ENCODE data around the gene AHCTF1. TPM values are rescaled to one million over a fixed set of nuclear protein-coding genes. Genes with fewer than 3 reads are reported as not detected.

The AHCTF1 gene
- total RNA-seq (ENCODE audit: unreplicated experiment): 20.2 TPM
- long read RNA-seq: 0 reads

GRCh38 chr1:246931549-246932365 is at the start of gene AHCTF1:
AHCTF1 (minus strand) TSS chr1:246931948; CDS start chr1:246918370, 13,578 bp downstream.
- peak; percentile 96 for DNase-seq (ENCODE audit: low spot score)
- Mint-ChIP-seq H3K4me1 (ENCODE audit: unreplicated experiment) (peaks cover 13% of the 10 kb centered on the region), H3K27ac (ENCODE audit: unreplicated experiment) (peak within 1 kb of the TSS; percentile 88), H3K4me3 (ENCODE audit: unreplicated experiment) (peak within 1 kb of the TSS; percentile 98), H3K36me3 (ENCODE audit: low read depth, unreplicated experiment) (peaks cover 8% of the 10 kb centered on the region), H3K9me3 (ENCODE audit: unreplicated experiment) (peaks cover 4% of the 10 kb centered on the region), H3K27me3 (ENCODE audit: unreplicated experiment) (peaks cover 14% of the 10 kb centered on the region)
- no peak for TF ChIP-seq CTCF (IDR thresholded peaks at IDR 0.05; ENCODE audit: unreplicated experiment)

GRCh38 chr1:246978785-246979184 is 47.0 kb upstream of the AHCTF1 start:
- Mint-ChIP-seq H3K27me3 (ENCODE audit: unreplicated experiment) (no peaks in the 10 kb centered on the region), H3K4me1 (ENCODE audit: unreplicated experiment) (no peaks in the 10 kb centered on the region), H3K27ac (ENCODE audit: unreplicated experiment) (no peak overlapping the region), H3K36me3 (ENCODE audit: low read depth, unreplicated experiment) (peaks cover 69% of the 10 kb centered on the region), H3K4me3 (ENCODE audit: unreplicated experiment) (peak overlapping the region; percentile 14), H3K9me3 (ENCODE audit: unreplicated experiment) (peaks cover 38% of the 10 kb centered on the region)
- no peak for DNase-seq (ENCODE audit: low spot score)
- TF ChIP-seq CTCF (IDR thresholded peaks at IDR 0.05; ENCODE audit: unreplicated experiment): no peak

- Mint-ChIP-seq H3K9me3 (ENCODE audit: unreplicated experiment) (peaks cover 37% of the 10 kb centered on the region), H3K27ac (ENCODE audit: unreplicated experiment) (no peak overlapping the region)
- no peak for TF ChIP-seq CTCF (IDR thresholded peaks at IDR 0.05; ENCODE audit: unreplicated experiment)
Observed at GRCh38 chr1:246978281-246978680, 46.5 kb upstream of the AHCTF1 start.

GRCh38 chr1:246971969-246972368 is 40.2 kb upstream of the AHCTF1 start:
- Mint-ChIP-seq H3K27ac (ENCODE audit: unreplicated experiment) (no peak overlapping the region), H3K36me3 (ENCODE audit: low read depth, unreplicated experiment) (peaks cover 60% of the 10 kb centered on the region), H3K27me3 (ENCODE audit: unreplicated experiment) (peaks cover 9% of the 10 kb centered on the region), H3K4me3 (ENCODE audit: unreplicated experiment) (no peak overlapping the region), H3K9me3 (ENCODE audit: unreplicated experiment) (peaks cover 47% of the 10 kb centered on the region), H3K4me1 (ENCODE audit: unreplicated experiment) (no peaks in the 10 kb centered on the region)
- DNase-seq (ENCODE audit: low spot score): no peak
- TF ChIP-seq CTCF (IDR thresholded peaks at IDR 0.05; ENCODE audit: unreplicated experiment): no peak

More at GRCh38 chr1:246978281-246978680, 46.5 kb upstream of the AHCTF1 start:
- no peak for DNase-seq (ENCODE audit: low spot score)
- H3K36me3 Mint-ChIP-seq (ENCODE audit: low read depth, unreplicated experiment): peaks cover 64% of the 10 kb centered on the region
- peak overlapping the region; percentile 21 for H3K4me3 Mint-ChIP-seq (ENCODE audit: unreplicated experiment)
- H3K4me1 Mint-ChIP-seq (ENCODE audit: unreplicated experiment): no peaks in the 10 kb centered on the region
- H3K27me3 Mint-ChIP-seq (ENCODE audit: unreplicated experiment): no peaks in the 10 kb centered on the region

GRCh38 chr1:246971090-246971721 is 39.5 kb upstream of the AHCTF1 start:
- Mint-ChIP-seq H3K27me3 (ENCODE audit: unreplicated experiment) (peaks cover 9% of the 10 kb centered on the region), H3K9me3 (ENCODE audit: unreplicated experiment) (peaks cover 44% of the 10 kb centered on the region), H3K36me3 (ENCODE audit: low read depth, unreplicated experiment) (peaks cover 62% of the 10 kb centered on the region), H3K4me1 (ENCODE audit: unreplicated experiment) (no peaks in the 10 kb centered on the region), H3K4me3 (ENCODE audit: unreplicated experiment) (no peak overlapping the region), H3K27ac (ENCODE audit: unreplicated experiment) (no peak overlapping the region)
- TF ChIP-seq CTCF (IDR thresholded peaks at IDR 0.05; ENCODE audit: unreplicated experiment): no peak
- DNase-seq (ENCODE audit: low spot score): peak; percentile 11

Measured in endothelial cell (in vitro differentiated cells).